SK-N-SH (cell line): ENCODE measurements around the gene CNBD2.
"Not testable (repeated sequence)": the region's sequence is repeated elsewhere in the genome, so short reads cannot be mapped to it uniquely, and the experiment has no call there.

Experiments used
- POLR2AphosphoS5 ChIP-seq: IDR thresholded peaks from 2 replicates; pipeline ENCODE4 v1.6.1; 2012; ENCODE audit warnings: low read depth, low read length
- TF ChIP-seq, protein P1 (sequence below): fragments of 200-600 bp; sonication (generic); IDR thresholded peaks from 2 replicates; pipeline ENCODE4 v1.6.1; 2017; ENCODE audit warnings: antibody characterized with exemption, mild to moderate bottlenecking, moderate library complexity
- TF ChIP-seq, protein P2 (sequence below): IDR thresholded peaks from 2 replicates; pipeline ENCODE4 v1.4.0; 2012; ENCODE audit warnings: low read depth, borderline replicate concordance

DNA sequence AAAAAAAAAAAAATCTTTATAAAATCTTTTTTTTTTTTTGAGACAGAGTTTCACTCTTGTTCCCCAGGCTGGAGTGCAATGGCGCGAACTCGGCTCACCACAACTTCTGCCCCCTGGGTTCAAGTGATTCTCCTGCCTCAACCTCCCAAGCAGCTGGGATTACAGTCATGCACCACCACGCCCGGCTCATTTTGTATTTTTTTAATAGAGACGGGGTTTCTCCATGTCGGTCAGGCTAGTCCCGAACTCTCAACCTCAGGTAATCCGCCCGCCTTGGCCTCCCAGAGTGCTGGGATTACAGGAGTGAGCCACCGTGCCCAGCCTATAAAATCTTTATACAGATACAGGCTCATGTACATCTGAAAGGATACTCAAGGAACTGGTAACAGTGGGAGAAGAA, 100.1 kb downstream of the CNBD2 start:
- TF ChIP-seq, protein P1, sequence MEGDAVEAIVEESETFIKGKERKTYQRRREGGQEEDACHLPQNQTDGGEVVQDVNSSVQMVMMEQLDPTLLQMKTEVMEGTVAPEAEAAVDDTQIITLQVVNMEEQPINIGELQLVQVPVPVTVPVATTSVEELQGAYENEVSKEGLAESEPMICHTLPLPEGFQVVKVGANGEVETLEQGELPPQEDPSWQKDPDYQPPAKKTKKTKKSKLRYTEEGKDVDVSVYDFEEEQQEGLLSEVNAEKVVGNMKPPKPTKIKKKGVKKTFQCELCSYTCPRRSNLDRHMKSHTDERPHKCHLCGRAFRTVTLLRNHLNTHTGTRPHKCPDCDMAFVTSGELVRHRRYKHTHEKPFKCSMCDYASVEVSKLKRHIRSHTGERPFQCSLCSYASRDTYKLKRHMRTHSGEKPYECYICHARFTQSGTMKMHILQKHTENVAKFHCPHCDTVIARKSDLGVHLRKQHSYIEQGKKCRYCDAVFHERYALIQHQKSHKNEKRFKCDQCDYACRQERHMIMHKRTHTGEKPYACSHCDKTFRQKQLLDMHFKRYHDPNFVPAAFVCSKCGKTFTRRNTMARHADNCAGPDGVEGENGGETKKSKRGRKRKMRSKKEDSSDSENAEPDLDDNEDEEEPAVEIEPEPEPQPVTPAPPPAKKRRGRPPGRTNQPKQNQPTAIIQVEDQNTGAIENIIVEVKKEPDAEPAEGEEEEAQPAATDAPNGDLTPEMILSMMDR: not testable (repeated sequence)
- TF ChIP-seq POLR2AphosphoS5: not testable (repeated sequence)
- TF ChIP-seq, protein P2, sequence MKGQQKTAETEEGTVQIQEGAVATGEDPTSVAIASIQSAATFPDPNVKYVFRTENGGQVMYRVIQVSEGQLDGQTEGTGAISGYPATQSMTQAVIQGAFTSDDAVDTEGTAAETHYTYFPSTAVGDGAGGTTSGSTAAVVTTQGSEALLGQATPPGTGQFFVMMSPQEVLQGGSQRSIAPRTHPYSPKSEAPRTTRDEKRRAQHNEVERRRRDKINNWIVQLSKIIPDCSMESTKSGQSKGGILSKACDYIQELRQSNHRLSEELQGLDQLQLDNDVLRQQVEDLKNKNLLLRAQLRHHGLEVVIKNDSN: not testable (repeated sequence)
